Heart left ventricle (tissue), 16 donors: ENCODE data around the gene CES2. TPM values are rescaled to one million over a fixed set of nuclear protein-coding genes. Genes with fewer than 3 reads are reported as not detected.

Experiments
- ATAC-seq, 4 donors: fragments of 200-7000 bp; cut with Tn5 transposase; one replicate each; pipeline ENCODE4 v1.9.1; 2020 to 2022; ENCODE audit warnings: moderate library complexity in 4 of 4, mild to moderate bottlenecking in 3 of 4, moderate number of reproducible peaks in 1 of 4
- DNase-seq, 5 donors: peaks; one replicate each; pipeline ENCODE4 v3.0.0-alpha.2; 2020
- H3K27ac ChIP-seq, 12 donors: fragments of 200-600 bp; sonication (generic) in 4 of 12; one replicate each; pipeline versions ENCODE4 v1.5.0 to v1.8.0; 2016 to 2022; ENCODE audit warnings: mild to moderate bottlenecking in 2 of 12
- H3K27me3 ChIP-seq, 9 donors: fragments of 200-600 bp; sonication (generic) in 2 of 9; one replicate each; pipeline versions ENCODE4 v1.5.1 to v1.8.0; 2016 to 2022; ENCODE audit warnings: mild to moderate bottlenecking in 3 of 9
- H3K36me3 ChIP-seq, 9 donors: fragments of 200-600 bp; sonication (generic) in 2 of 9; one replicate each; pipeline versions ENCODE4 v1.5.0 to v1.8.0; 2018 to 2022; ENCODE audit warnings: mild to moderate bottlenecking in 2 of 9
- H3K4me1 ChIP-seq, 12 donors: fragments of 200-600 bp; sonication (generic) in 4 of 12; one replicate each; pipeline versions ENCODE4 v1.5.0 to v1.8.0; 2016 to 2022; ENCODE audit warnings: mild to moderate bottlenecking in 3 of 12
- H3K4me3 ChIP-seq, 12 donors: fragments of 200-600 bp; sonication (generic) in 4 of 12; one replicate each; pipeline versions ENCODE4 v1.5.0 to v1.8.0; 2017 to 2022; ENCODE audit warnings: mild to moderate bottlenecking in 9 of 12, moderate library complexity in 4 of 12
- H3K9me3 ChIP-seq, 12 donors: fragments of 200-600 bp; sonication (generic) in 4 of 12; one replicate each; pipeline versions ENCODE4 v1.5.0 to v1.8.0; 2016 to 2022; ENCODE audit warnings: mild to moderate bottlenecking in 1 of 12
- POLR2A ChIP-seq, 2 donors: fragments of 450-650 bp; IDR thresholded peaks; one replicate each; pipeline ENCODE4 v1.6.1; 2017; ENCODE audit warnings: antibody characterized with exemption in 2 of 2, mild to moderate bottlenecking in 2 of 2, moderate library complexity in 2 of 2
- WGBS, 4 donors: extraction: QIAGEN DNeasy Blood & Tissue Kit in 2 of 4; methylation state at CpG; one replicate each; pipeline versions ENCODE4 v1.1.5 to v1.1.7; 2013 to 2018; 5-methylcytosine and 5-hydroxymethylcytosine counted together
- intact Hi-C, 10 donors: fragments of 100-400 bp; cut with DNase I; formaldehyde crosslinking; loops; one replicate each; pipeline versions ENCODE4 v1.11.1 to v1.14.2; 2022
- polyA plus RNA-seq, 2 donors: library from polyadenylated mRNA; stranded (reverse); fragments of 200-250 nt; gene quantifications; one replicate each; pipeline ENCODE4 v1.2.3, GENCODE V29; 2013
- total RNA-seq, 9 donors: library from RNA; depleted of rRNA in 2 of 9; stranded (reverse); fragments of >200 nt in 2 of 9; fragmentation: NEBNext Ultra II Directional in 3 of 9; extraction: Animal tissue kit (Norgen Biotek cat#: 25700) in 3 of 9; gene quantifications; one replicate each; pipeline versions ENCODE4 v1.1.0 to v1.2.4, GENCODE V29; 2016 to 2023
- TF ChIP-seq, protein P1 (sequence below), 12 donors: fragments of 200-600 bp; sonication (generic) in 4 of 12; IDR thresholded peaks; one replicate each; pipeline versions ENCODE4 v1.5.0 to v1.8.0; 2018 to 2022; ENCODE audit warnings: antibody characterized with exemption in 12 of 12, mild to moderate bottlenecking in 5 of 12
- donor health status: ischemic (EF 13 %, LVEDD 7.1; RV severe dilation, severe dysfunction).
- donor health status: healthy with polysubstance abuse.
- donor health status: DM: no; HTN: yes; CAD: no.
- donor health status: DM: no; HTN: no; CAD: no.
- donor health status: ischemic (EF 25% LVEDD 6.9; RV normal size, moderate dysfunction).
- donor health status: ischemic (EF 25% LVEDD 5.7; RV mildly dilated, moderate dysfunction).
- donor health status: healthy.
- donor health status: DM: yes; HTN: yes; CAD: no.
- donor health status: ischemic (EF 35%, LVEDD 5.7; RV mildly dilated, moderate dysfunction).
- donor health status: nonischemic (EF 11% LVEDD 7.7; RV severe dilation, severe dysfunction).
- donor health status: DM: yes; HTN: yes; CAD: no.
- donor health status: PGD.
- donor health status: ischemic (EF 29% LVEDD 5.4; RV normal size, mild dysfunction).
- donor health status: nonischemic (EF 23%, LVEDD 6.1; RV moderate dilation, normal function).

The CES2 gene
- total and polyA plus RNA-seq, 11 donors: 40.9 to 157 (median 78.8) TPM

DNA sequence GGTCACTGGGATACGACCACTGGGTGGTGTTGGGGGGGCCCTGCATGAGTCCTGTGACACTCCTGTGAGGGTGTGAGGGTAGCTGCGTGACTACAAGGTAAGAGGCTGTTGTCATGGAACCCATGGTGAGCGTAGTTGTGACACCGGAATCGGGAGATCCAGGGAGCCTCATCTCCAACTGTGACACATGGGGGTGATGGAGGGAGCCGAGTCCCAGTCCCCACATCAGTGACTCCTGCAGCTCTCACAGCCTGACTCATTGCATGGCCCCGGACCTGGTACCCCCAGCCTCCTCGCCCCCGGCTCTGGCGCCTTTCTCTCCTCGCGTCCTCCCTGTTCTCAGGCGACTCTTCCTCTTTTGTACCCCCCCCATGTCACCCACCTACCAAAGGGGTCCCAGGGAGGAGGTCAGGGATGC, 30.9 kb upstream of the CES2 start:
- peaks cover 0 to 85% (median 52%) of the 10 kb centered on the region in 12 donors for H3K4me1 ChIP-seq
- intact Hi-C loops: no loop called here
- WGBS, 4 donors: 50 to 66% (median 59%) methylated on average over 12 to 13 of the region's 13 CpGs

DNA sequence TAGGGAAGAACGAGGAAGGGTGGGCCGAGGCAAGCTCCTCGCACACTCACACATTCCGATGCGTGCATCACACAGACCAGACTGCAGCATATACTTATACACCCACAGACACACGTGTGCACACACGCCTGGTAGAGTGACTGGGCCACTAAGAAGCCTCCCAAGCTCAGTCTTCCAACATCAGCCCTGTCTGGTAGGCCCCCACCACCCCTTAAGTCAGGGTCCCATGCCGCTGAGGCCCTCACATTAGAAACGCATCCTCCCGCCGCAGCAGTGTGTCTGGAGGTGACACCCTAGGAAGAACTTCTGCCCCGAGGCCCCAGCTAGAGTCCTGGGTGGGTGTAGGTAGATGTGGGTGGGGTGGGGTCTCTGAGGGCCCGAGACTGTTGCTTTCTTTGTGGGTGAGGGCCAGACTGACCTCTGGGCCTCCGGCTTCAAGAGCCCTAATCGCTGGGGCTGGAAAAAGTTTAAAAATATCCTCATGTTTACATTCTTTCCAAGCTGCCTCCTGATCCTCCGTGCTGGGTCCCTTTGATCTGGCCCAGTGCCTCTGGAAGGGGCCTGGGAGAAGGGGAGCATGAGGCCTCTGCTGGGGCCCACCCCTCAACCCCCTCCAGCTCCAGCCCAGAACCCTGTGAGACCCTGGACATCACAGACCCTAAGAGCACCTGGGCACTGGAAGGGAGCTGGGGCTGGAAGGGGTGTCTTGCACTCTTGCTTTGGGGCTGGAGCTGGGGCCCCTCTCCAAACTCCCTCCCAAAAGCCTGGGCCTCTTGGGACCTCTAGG, 30.3 kb upstream of the CES2 start:
- peak overlapping the region; percentile 77 to 100 (median 96) for H3K27ac ChIP-seq
- peak in 1 of 2 donors; percentile 65 for TF ChIP-seq POLR2A (IDR thresholded peaks at IDR 0.05)
- TF ChIP-seq, protein P1, sequence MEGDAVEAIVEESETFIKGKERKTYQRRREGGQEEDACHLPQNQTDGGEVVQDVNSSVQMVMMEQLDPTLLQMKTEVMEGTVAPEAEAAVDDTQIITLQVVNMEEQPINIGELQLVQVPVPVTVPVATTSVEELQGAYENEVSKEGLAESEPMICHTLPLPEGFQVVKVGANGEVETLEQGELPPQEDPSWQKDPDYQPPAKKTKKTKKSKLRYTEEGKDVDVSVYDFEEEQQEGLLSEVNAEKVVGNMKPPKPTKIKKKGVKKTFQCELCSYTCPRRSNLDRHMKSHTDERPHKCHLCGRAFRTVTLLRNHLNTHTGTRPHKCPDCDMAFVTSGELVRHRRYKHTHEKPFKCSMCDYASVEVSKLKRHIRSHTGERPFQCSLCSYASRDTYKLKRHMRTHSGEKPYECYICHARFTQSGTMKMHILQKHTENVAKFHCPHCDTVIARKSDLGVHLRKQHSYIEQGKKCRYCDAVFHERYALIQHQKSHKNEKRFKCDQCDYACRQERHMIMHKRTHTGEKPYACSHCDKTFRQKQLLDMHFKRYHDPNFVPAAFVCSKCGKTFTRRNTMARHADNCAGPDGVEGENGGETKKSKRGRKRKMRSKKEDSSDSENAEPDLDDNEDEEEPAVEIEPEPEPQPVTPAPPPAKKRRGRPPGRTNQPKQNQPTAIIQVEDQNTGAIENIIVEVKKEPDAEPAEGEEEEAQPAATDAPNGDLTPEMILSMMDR (IDR thresholded peaks at IDR 0.05): no peak
- no peaks in the 10 kb centered on the region for H3K36me3 ChIP-seq
- H3K4me1 ChIP-seq: peaks cover 0 to 79% (median 46%) of the 10 kb centered on the region in 12 donors
- no peaks in the 10 kb centered on the region for H3K27me3 ChIP-seq
- H3K9me3 ChIP-seq: no peaks in the 10 kb centered on the region
- WGBS, 4 donors: 32 to 50% (median 37%) methylated on average over 11 to 16 of the region's 16 CpGs
- intact Hi-C loops: no loop called here
- peak; percentile 1 to 39 (median 22) for ATAC-seq
- H3K4me3 ChIP-seq: peak overlapping the region; percentile 17 to 58 (median 46)
- peak in 4 of 5 donors; percentile 47 to 69 (median 58) for DNase-seq

More for the DNA sequence above, 30.9 kb upstream of the CES2 start:
- H3K27ac ChIP-seq: peak overlapping the region; percentile 77 to 100 (median 96)
- no peak for TF ChIP-seq POLR2A (IDR thresholded peaks at IDR 0.05)
- TF ChIP-seq, protein P1 (IDR thresholded peaks at IDR 0.05): no peak
- ATAC-seq (no peak), DNase-seq (no peak)
- peak overlapping the region; percentile 17 to 58 (median 46) for H3K4me3 ChIP-seq
- no peaks in the 10 kb centered on the region for H3K27me3 ChIP-seq
- H3K36me3 ChIP-seq: no peaks in the 10 kb centered on the region
- no peaks in the 10 kb centered on the region for H3K9me3 ChIP-seq

DNA sequence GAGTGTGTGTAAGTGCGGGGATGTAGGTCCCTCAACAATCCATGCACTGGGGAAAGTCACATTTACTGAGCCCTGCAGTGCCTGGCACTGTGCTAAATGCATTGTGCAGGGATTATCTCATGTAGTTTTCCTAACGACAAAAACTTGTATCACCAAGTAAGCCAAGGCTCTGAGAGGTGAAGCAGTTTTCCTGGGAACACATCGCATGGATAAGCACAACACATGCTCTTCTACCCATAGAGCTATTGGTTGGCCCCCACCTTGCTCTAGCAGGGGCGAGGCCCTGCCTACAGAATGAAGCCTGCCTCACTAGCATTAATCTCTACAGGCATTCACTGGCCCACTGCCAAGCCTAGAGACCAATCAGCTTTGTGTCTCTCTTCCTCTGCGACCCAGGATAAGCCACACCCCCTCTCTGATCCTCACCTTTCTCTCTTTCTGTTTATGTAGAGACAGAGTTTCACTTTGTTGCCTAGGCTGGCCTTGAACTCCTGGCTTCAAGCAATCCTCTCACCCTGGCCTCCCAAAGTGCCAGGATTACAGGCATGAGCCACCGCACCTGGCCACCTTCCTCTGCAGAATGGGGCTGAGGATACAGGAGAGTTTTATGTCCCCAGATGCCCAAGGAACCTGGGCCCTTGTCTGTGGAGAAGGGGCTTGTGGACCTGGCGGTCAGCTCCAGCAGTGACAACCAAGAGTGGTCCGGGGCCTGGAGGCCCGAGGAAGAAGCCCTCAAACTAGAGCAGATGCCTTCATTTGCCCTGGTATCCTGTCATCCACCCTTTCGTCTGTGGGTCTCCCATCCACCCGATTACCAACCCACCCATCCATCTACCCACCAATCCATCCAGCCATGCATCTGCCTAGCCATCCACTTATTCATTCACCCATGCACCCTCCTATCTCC, 29.4 kb upstream of the CES2 start:
- TF ChIP-seq POLR2A (IDR thresholded peaks at IDR 0.05): peak in 1 of 2 donors; percentile 37
- TF ChIP-seq, protein P1 (IDR thresholded peaks at IDR 0.05): no peak
- H3K27me3 ChIP-seq: no peaks in the 10 kb centered on the region
- 56 to 63% (median 60%) methylated on average over 10 to 11 of the region's 11 CpGs for whole genome bisulfite sequencing, 4 donors
- peak overlapping the region in 5 of 12 donors; percentile 45 to 58 (median 54) for H3K4me3 ChIP-seq
- H3K4me1 ChIP-seq: peaks cover 0 to 70% (median 38%) of the 10 kb centered on the region in 12 donors
- H3K36me3 ChIP-seq: no peaks in the 10 kb centered on the region
- DNase-seq (peak in 4 of 5 donors; percentile 83 to 95 (median 86)), ATAC-seq (peak; percentile 9 to 41 (median 26))
- intact Hi-C loops: no loop called here
- H3K9me3 ChIP-seq: no peaks in the 10 kb centered on the region
- H3K27ac ChIP-seq: peak overlapping the region; percentile 77 to 100 (median 96)
